Mammary epithelial cell (primary cell): ENCODE results near the gene NDUFB8.

Source experiments
- CTCF ChIP-seq, 2 donors: IDR thresholded peaks in 1 of 2; conservative IDR thresholded peaks in 1 of 2; 2 replicates each; pipeline ENCODE4 v1.5.1; 2011 to 2012; ENCODE audit warnings: inconsistent platforms in 2 of 2, low read length in 2 of 2, mild to moderate bottlenecking in 2 of 2, control low read depth in 1 of 2, low read depth in 1 of 2; ENCODE audit not compliant: insufficient read depth in 1 of 2; ENCODE audit errors: extremely low read depth in 1 of 2
- EZH2 ChIP-seq: IDR thresholded peaks from 2 replicates; pipeline ENCODE4 v1.6.1; 2012; ENCODE audit warnings: low read length, inconsistent platforms, borderline replicate concordance

- TF ChIP-seq CTCF (conservative IDR thresholded peaks at IDR 0.05 in 1 of 2, IDR thresholded peaks at IDR 0.05 in 1 of 2; ENCODE audit: extremely low read depth in 1 of 2, insufficient read depth in 1 of 2, low read depth in 1 of 2, low read length in 2 of 2) = no peak
- TF ChIP-seq EZH2 = no peak
These were observed 2.1 kb upstream of the NDUFB8 start for GRCh38 chr10:100531761-100532160.
